Measurements from ENCODE around the gene B3GAT2. TPM values are rescaled to one million over a fixed set of nuclear protein-coding genes. Genes with fewer than 3 reads are reported as not detected.

The B3GAT2 gene
- total RNA-seq, 2 donors from 2014 or later, result not detected

DNA sequence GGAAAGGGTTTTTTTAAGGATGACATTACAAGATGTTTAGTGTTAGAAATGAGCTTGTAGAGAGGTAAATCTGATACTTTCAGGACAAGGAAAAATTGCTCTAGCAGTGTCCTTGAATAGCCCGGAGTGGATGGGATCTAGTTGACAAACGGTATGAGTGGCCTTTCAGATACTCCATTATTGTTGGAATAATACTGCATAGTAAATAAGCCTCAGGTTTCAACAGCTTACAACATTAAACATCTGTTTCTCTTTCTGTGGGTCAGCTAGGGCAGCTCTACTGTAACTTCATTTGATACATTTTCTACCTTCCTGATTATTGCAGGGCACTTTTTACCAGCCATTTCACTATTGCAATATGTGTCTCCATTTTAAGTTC, 118.0 kb downstream of the B3GAT2 start:
- intact Hi-C loops (cut with DNase I), result no loop called here
- no peaks in the 10 kb centered on the region for H3K9me3 ChIP-seq
- DNase-seq, result no peak
- H3K4me1 ChIP-seq, result no peaks in the 10 kb centered on the region
- 62 to 66% methylated on average over 2 of the region's 2 CpGs for WGBS, 2 donors
- H3K27me3 ChIP-seq, result no peaks in the 10 kb centered on the region
- no peak overlapping the region for H3K27ac ChIP-seq
- H3K4me3 ChIP-seq, result no peak overlapping the region
- TF ChIP-seq, protein P1, sequence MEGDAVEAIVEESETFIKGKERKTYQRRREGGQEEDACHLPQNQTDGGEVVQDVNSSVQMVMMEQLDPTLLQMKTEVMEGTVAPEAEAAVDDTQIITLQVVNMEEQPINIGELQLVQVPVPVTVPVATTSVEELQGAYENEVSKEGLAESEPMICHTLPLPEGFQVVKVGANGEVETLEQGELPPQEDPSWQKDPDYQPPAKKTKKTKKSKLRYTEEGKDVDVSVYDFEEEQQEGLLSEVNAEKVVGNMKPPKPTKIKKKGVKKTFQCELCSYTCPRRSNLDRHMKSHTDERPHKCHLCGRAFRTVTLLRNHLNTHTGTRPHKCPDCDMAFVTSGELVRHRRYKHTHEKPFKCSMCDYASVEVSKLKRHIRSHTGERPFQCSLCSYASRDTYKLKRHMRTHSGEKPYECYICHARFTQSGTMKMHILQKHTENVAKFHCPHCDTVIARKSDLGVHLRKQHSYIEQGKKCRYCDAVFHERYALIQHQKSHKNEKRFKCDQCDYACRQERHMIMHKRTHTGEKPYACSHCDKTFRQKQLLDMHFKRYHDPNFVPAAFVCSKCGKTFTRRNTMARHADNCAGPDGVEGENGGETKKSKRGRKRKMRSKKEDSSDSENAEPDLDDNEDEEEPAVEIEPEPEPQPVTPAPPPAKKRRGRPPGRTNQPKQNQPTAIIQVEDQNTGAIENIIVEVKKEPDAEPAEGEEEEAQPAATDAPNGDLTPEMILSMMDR (IDR thresholded peaks at IDR 0.05), result no peak
- no peak for TF ChIP-seq POLR2A (IDR thresholded peaks at IDR 0.05)
- no peaks in the 10 kb centered on the region for H3K36me3 ChIP-seq (replicated peaks in 1 of 2; ENCODE audit: insufficient read depth in 1 of 2, low read depth in 2 of 2)
- no peak for ATAC-seq

DNA sequence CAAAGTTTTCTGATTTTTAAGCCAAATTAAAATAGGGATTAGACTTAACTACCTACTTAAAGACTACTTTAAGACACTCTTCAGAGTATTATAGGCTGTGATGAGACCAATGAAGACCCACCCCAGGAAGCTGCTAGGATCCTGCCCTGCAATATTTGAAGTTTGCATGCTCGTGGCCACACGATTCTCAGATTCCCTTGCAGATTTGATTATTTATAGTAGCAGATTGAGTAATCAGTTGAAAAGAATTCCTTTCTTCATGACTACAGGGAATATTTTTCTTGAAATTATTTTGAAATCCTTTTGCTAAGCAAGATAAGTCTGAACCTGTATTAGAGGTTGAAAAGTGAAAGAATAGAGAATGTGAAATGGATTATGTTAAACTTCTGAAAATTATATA, 122.3 kb downstream of the B3GAT2 start:
- WGBS, 2 donors, result 82 to 87% methylated on average over 2 of the region's 2 CpGs
- Histone ChIP-seq H3K9me3 (no peaks in the 10 kb centered on the region), H3K27me3 (no peaks in the 10 kb centered on the region), H3K4me3 (no peak overlapping the region), H3K27ac (no peak overlapping the region), H3K36me3 (replicated peaks in 1 of 2; ENCODE audit: insufficient read depth in 1 of 2, low read depth in 2 of 2) (no peaks in the 10 kb centered on the region), H3K4me1 (no peaks in the 10 kb centered on the region)
- intact Hi-C loops (cut with DNase I), result no loop called here
- TF ChIP-seq, protein P1 (IDR thresholded peaks at IDR 0.05), result no peak
- TF ChIP-seq POLR2A (IDR thresholded peaks at IDR 0.05), result no peak
- ATAC-seq (no peak), DNase-seq (no peak)

GRCh38 chr6:70831427-70831826, 125.4 kb downstream of the B3GAT2 start:
- Histone ChIP-seq H3K36me3 (replicated peaks in 1 of 2; ENCODE audit: insufficient read depth in 1 of 2, low read depth in 2 of 2) (no peaks in the 10 kb centered on the region), H3K4me3 (no peak overlapping the region), H3K9me3 (no peaks in the 10 kb centered on the region), H3K27ac (no peak overlapping the region), H3K4me1 (no peaks in the 10 kb centered on the region), H3K27me3 (no peaks in the 10 kb centered on the region)
- DNase-seq, result no peak
- intact Hi-C loops (cut with DNase I), result no loop called here
- no peak for TF ChIP-seq POLR2A (IDR thresholded peaks at IDR 0.05)
- TF ChIP-seq, protein P1 (IDR thresholded peaks at IDR 0.05), result no peak
- ATAC-seq, result no peak
- 96 to 98% methylated on average over 3 of the region's 3 CpGs for WGBS, 2 donors

DNA sequence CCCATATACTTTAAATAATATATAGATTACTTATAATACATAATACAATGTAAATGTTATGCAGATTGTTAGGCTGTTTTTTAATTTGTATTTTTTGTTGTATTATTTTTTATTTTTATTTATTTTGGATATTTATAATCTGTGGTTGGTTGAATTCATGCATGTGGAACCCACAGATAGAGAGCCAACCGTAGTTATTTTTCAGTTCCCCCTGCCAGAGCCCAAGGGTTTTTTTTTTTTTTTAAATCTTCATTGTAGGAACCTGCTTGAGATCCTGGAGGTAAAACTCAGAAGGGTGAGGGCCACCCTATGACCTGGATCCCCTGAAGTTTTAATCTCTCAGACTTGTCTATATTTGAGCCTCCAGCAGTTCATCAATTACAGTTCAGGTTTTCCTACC, 133.2 kb downstream of the B3GAT2 start:
- Histone ChIP-seq H3K4me3 (no peak overlapping the region), H3K27ac (no peak overlapping the region), H3K9me3 (no peaks in the 10 kb centered on the region), H3K4me1 (no peaks in the 10 kb centered on the region), H3K36me3 (replicated peaks in 1 of 2; ENCODE audit: insufficient read depth in 1 of 2, low read depth in 2 of 2) (no peaks in the 10 kb centered on the region), H3K27me3 (no peaks in the 10 kb centered on the region)
- DNase-seq (no peak), ATAC-seq (no peak)
- WGBS, 2 donors, result 93 to 100% methylated on average over 1 of the region's 1 CpG
- TF ChIP-seq POLR2A (IDR thresholded peaks at IDR 0.05), result no peak
- TF ChIP-seq, protein P1 (IDR thresholded peaks at IDR 0.05), result no peak
- intact Hi-C loops (cut with DNase I), result no loop called here

DNA sequence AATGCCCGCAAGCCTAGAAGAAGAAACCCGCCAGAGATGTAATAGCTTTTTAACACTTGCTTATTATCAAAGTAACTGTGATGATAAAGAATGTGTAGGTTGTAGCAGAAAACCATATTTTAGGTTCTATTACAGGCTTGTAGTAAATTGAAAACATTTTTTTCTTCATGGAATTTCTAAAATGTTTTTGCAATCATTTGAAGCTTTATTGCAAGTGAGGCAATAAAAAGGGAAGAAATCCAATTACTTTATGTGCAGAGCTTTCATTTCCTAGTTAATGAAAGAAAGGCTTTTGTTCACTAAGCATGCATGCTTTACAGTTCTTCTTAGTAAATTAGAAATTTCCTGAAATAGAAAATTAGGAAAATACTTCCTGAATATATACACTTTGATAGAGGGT, 135.1 kb downstream of the B3GAT2 start:
- no peak for DNase-seq
- ATAC-seq, result no peak
- no peaks in the 10 kb centered on the region for H3K27me3 ChIP-seq
- intact Hi-C loops (cut with DNase I), result no loop called here
- H3K4me3 ChIP-seq, result no peak overlapping the region
- H3K4me1 ChIP-seq, result no peaks in the 10 kb centered on the region
- H3K36me3 ChIP-seq (replicated peaks in 1 of 2; ENCODE audit: insufficient read depth in 1 of 2, low read depth in 2 of 2), result no peaks in the 10 kb centered on the region
- 94 to 95% methylated on average over 2 of the region's 2 CpGs for WGBS, 2 donors
- no peaks in the 10 kb centered on the region for H3K9me3 ChIP-seq
- TF ChIP-seq, protein P1 (IDR thresholded peaks at IDR 0.05), result no peak
- TF ChIP-seq POLR2A (IDR thresholded peaks at IDR 0.05), result no peak
- H3K27ac ChIP-seq, result no peak overlapping the region
